ENCODE measurements around the gene CDH13. TPM values are rescaled to one million over a fixed set of nuclear protein-coding genes. Genes with fewer than 3 reads are reported as not detected.

CDH13 gene
- total and polyA plus RNA-seq, 2 donors (not counting 3 experiments of a cell fraction or from before 2014, with no cell fraction given), result 96.6 to 124 TPM

DNA sequence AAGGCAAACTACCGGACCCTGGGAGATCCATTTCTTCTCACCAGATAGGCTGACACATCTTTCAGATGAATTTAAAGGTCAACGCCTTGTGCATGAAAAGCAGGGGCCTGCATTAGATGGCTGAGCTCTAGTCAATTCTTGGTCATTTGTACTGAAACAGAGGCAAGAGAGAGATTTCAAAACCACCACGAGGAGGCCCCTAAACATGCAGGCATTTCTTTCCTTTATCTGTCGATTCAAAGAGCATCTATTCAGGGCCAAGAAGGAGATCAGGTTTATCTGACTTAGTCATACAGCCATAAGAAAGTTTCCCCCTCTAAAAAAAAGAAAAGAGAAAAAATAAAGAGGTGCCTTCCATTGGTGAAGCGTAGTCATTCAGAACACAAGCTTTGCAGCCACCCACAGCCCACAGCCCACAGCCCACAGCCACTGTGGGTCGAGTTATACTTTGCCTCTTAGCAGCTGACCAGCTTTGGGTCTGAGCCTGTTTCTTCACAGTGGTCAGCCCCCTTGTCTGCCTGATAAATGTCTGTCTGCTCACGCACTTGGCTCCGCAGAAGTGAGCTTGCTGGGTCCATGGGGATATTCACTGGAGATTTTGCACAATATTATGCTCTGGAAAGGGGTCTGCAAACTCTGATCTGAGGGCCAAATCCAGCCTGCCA lies 207.5 kb downstream of the CDH13 start:
- Histone ChIP-seq H3K9me3 (replicated peaks; ENCODE audit: control insufficient read depth, insufficient read depth, low read length) (no peaks in the 10 kb centered on the region), H3K9ac (replicated peaks; ENCODE audit: extremely low read depth, insufficient read depth, low read length) (no peak overlapping the region), H3K27ac (ENCODE audit: insufficient read depth, low read depth, low read length) (no peak overlapping the region), H3K4me1 (ENCODE audit: control insufficient read depth, extremely low read depth, insufficient read depth, low read length) (no peaks in the 10 kb centered on the region), H3K79me2 (ENCODE audit: control insufficient read depth, insufficient read depth, low read length) (no peaks in the 10 kb centered on the region), H3K36me3 (ENCODE audit: control insufficient read depth in 2 of 2, extremely low read depth in 1 of 2, insufficient read depth in 2 of 2, low read length in 2 of 2) (no peaks in the 10 kb centered on the region), H3K4me3 (replicated peaks in 1 of 3; ENCODE audit: insufficient read depth in 1 of 3, low read depth in 1 of 3, low read length in 3 of 3) (no peak overlapping the region), H3K4me2 (ENCODE audit: insufficient read depth, low read length) (no peak overlapping the region), H4K20me1 (replicated peaks; ENCODE audit: control insufficient read depth, extremely low read depth, insufficient read depth, low read length) (no peaks in the 10 kb centered on the region), H3K9me1 (replicated peaks; ENCODE audit: control insufficient read depth, extremely low read depth, insufficient read depth, low read length) (no peaks in the 10 kb centered on the region), H2AFZ (ENCODE audit: low read depth, low read length) (no peak overlapping the region), H3K27me3 (ENCODE audit: control insufficient read depth in 2 of 2, insufficient read depth in 2 of 2, low read length in 2 of 2) (no peaks in the 10 kb centered on the region)
- no peak for FAIRE-seq
- intact Hi-C loops (cut with micrococcal nuclease) (no loop called here), dilution Hi-C loops (cut with MboI; ENCODE audit: extremely low pct_ligation_motif_present, low sequenced_read_pairs) (no loop called here)
- DNase-seq (ENCODE audit: low read depth, low spot score), result no peak
- POLR2A ChIA-PET, result no interaction called here
- TF ChIP-seq, protein P1, sequence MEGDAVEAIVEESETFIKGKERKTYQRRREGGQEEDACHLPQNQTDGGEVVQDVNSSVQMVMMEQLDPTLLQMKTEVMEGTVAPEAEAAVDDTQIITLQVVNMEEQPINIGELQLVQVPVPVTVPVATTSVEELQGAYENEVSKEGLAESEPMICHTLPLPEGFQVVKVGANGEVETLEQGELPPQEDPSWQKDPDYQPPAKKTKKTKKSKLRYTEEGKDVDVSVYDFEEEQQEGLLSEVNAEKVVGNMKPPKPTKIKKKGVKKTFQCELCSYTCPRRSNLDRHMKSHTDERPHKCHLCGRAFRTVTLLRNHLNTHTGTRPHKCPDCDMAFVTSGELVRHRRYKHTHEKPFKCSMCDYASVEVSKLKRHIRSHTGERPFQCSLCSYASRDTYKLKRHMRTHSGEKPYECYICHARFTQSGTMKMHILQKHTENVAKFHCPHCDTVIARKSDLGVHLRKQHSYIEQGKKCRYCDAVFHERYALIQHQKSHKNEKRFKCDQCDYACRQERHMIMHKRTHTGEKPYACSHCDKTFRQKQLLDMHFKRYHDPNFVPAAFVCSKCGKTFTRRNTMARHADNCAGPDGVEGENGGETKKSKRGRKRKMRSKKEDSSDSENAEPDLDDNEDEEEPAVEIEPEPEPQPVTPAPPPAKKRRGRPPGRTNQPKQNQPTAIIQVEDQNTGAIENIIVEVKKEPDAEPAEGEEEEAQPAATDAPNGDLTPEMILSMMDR (IDR thresholded peaks at IDR 0.05; ENCODE audit: extremely low read depth in 1 of 2, insufficient read depth in 1 of 2, low read depth in 1 of 2, low read length in 2 of 2), result no peak
- TF ChIP-seq EZH2 (IDR thresholded peaks at IDR 0.05; ENCODE audit: borderline replicate concordance, low read depth, low read length, severe bottlenecking), result no peak
- TF ChIP-seq FOS (IDR thresholded peaks at IDR 0.05; ENCODE audit: borderline replicate concordance, insufficient read depth, low read length), result no peak
- no peak for TF ChIP-seq JUN (IDR thresholded peaks at IDR 0.05; ENCODE audit: borderline replicate concordance, insufficient read depth, insufficient read length, low read depth)
- TF ChIP-seq POLR2AphosphoS5 (IDR thresholded peaks at IDR 0.05; ENCODE audit: insufficient read depth, low read depth, low read length), result no peak
- no peak for TF ChIP-seq GATA2 (IDR thresholded peaks at IDR 0.05; ENCODE audit: insufficient read depth, insufficient read length, low read depth, low read length)
- BruUV-seq (replicated peaks), result no TSS peak
- CTCF ChIA-PET, result no interaction called here

Data from endothelial cell of umbilical vein (primary cell).